Measurements from ENCODE around the gene KCTD14.

Gene KCTD14

DNA sequence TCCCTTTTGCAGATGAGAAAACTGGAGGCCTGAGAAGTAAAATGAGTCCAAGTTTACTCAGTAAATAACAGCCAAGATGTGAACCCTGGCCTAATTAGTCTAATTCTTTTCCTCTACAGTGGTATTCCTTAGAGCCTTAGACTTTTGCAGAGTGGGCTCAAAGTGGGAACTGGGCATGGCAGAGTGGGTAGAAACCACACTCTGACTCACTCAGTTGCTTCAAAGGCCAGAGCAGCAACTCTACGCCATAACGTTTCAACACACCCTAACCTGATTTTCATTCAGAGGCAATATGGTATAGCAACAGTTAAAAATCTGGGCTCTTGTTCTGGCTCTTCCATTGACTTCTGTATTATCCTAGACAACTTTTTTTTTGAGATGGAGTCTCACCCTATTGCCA lies 43.4 kb upstream of the KCTD14 start:
- TF ChIP-seq, protein P1, sequence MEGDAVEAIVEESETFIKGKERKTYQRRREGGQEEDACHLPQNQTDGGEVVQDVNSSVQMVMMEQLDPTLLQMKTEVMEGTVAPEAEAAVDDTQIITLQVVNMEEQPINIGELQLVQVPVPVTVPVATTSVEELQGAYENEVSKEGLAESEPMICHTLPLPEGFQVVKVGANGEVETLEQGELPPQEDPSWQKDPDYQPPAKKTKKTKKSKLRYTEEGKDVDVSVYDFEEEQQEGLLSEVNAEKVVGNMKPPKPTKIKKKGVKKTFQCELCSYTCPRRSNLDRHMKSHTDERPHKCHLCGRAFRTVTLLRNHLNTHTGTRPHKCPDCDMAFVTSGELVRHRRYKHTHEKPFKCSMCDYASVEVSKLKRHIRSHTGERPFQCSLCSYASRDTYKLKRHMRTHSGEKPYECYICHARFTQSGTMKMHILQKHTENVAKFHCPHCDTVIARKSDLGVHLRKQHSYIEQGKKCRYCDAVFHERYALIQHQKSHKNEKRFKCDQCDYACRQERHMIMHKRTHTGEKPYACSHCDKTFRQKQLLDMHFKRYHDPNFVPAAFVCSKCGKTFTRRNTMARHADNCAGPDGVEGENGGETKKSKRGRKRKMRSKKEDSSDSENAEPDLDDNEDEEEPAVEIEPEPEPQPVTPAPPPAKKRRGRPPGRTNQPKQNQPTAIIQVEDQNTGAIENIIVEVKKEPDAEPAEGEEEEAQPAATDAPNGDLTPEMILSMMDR (IDR thresholded peaks at IDR 0.05; ENCODE audit: borderline replicate concordance, control extremely low read depth, extremely low read depth, insufficient read depth, missing control alignments) = no peak
- no peak for DNase-seq (ENCODE audit: low spot score)

DNA sequence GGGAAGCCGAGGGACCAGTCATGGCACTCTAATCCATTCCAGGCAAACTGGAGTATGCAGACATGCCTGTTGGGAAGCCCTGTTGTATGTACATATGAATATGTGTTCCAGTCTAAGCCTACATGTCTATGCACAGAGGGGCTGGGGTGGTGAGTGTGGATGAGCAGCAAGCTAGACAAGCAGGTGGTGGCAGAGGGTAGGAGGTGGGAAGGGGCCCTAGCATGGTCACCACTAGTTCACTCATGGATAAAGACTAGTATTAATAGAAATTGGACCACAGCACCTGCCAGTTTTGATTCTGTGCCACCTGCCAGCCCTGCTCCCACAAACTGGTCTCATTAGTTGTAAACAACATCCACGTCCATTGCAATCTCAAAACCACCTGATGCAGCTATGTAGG lies 42.1 kb upstream of the KCTD14 start:
- TF ChIP-seq, protein P1 (IDR thresholded peaks at IDR 0.05; ENCODE audit: borderline replicate concordance, control extremely low read depth, extremely low read depth, insufficient read depth, missing control alignments) = no peak
- in situ Hi-C loops (cut with MboI; ENCODE audit: low sequenced_read_pairs, unreplicated experiment) = no loop called here
- no peak for DNase-seq (ENCODE audit: low spot score)

More for the DNA sequence above, 43.4 kb upstream of the KCTD14 start:
- in situ Hi-C loops (cut with MboI; ENCODE audit: low sequenced_read_pairs, unreplicated experiment) = no loop called here

DNA sequence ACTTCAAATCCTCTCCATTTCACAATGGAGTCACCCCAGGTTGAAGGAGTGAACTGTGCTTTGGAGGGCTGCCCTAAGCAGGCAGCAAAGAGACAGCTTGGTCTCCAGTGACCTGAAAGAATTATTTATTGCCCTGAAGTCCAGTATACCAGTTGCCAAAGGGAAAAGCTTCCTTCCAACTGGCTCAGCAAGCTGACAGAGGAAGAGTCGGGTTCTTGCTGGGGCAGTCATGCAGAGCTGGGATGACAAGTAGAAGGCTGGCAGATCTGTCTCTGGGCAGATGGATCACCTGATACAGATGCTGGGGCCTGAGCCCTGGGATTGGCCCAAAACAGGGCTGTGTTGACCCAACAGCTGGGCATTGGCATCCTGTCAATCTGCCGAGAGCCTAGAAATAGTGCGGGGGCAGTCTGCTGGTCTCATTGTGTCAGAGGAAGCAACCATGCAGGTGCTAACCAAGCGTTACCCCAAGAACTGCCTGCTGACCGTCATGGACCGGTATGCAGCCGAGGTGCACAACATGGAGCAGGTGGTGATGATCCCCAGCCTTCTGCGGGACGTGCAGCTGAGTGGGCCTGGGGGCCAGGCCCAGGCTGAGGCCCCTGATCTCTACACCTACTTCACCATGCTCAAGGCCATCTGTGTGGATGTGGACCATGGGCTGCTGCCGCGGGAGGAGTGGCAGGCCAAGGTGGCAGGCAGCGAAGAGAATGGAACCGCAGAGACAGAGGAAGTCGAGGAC lies 40.5 kb upstream of the KCTD14 start, which contains the start of gene THRSP:
Gene THRSP, plus strand, starts transcription at position 422 of the 742 bp plus-strand sequence. Its CDS starts 21 bp downstream, at position 443.
- in situ Hi-C loops (cut with MboI; ENCODE audit: low sequenced_read_pairs, unreplicated experiment) = no loop called here
- no peak for DNase-seq (ENCODE audit: low spot score)
- TF ChIP-seq, protein P1 (IDR thresholded peaks at IDR 0.05; ENCODE audit: borderline replicate concordance, control extremely low read depth, extremely low read depth, insufficient read depth, missing control alignments) = no peak

DNA sequence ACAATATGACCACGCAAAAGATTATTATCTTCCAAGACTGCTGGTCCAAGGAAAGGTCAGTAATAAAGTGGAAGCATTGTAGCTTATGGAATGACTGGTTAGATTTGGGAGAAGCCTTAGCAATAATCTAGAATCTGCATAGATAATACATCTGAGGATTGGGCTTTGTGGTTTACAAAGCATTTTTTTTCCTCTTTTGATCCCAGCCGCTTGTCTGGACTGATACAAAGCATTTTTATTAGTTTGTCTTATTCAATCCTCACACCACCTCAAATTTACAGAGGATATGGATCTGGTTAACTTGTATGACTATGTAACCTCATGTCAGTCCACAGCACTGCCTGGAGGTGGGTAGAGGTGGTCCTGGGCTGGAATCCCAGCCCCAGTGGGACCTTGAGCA lies 39.6 kb upstream of the KCTD14 start:
- TF ChIP-seq, protein P1 (IDR thresholded peaks at IDR 0.05; ENCODE audit: borderline replicate concordance, control extremely low read depth, extremely low read depth, insufficient read depth, missing control alignments) = no peak
- no peak for DNase-seq (ENCODE audit: low spot score)
- in situ Hi-C loops (cut with MboI; ENCODE audit: low sequenced_read_pairs, unreplicated experiment) = no loop called here

DNA sequence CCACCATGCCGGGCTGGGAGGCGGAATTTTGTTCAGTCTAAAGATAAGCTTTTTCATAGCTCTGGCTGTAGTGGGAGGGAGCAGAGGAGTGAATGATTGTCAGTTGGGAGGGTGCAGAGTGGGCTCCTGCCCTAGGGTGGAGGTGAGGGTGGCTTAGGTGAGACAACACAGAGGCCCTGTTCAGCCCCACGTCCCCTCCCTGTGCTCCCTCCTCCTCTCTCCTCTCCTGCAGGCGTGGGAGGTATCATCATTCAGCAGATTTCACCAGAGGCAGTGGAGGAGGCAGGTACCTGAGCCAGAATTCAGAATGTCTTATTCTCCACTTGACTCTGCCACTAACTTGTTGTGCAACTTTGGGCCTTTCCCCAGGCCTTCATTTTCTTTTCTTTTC lies 38.8 kb upstream of the KCTD14 start:
- in situ Hi-C loops (cut with MboI; ENCODE audit: low sequenced_read_pairs, unreplicated experiment) = no loop called here
- no peak for DNase-seq (ENCODE audit: low spot score)
- TF ChIP-seq, protein P1 (IDR thresholded peaks at IDR 0.05; ENCODE audit: borderline replicate concordance, control extremely low read depth, extremely low read depth, insufficient read depth, missing control alignments) = no peak

DNA sequence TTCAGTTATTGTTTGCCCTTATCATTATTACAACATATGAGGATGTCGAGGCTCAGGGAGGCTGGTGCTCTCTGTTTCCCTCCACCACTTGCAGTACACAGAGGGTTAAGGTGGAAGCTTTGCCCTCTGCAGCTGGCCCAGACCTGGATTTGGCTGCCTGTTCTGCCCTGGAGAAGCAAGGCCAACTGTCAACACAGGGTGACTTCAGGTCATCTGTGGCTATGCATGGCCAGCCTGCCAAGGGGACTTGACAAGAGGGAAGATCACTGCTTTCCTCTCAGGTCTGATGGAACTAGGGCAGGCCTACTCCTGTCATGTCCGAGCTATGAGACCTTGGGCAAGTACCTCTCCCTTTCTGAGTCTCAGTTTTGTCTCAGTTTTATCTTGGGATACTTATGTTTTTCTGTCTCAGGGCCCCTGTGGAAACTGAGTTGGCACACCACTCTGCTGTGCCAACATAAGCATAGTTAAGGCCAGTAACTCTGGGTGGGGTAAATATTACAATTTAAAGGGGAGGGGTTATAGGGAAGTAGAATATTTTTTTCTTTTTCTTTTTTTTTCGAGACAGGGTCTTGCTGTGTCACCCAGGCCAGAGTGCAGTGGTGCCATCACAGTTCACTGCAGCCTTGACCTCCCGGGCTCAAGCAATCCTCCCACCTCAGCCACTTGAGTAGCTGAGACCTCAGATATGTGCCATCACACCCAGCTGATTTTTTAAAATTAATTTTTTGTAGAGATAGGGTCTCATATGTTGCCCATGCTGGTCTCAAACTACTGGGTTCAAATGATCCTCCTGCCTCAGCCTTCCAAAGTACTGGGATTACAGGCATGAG lies 38.2 kb upstream of the KCTD14 start:
- no peak for DNase-seq (ENCODE audit: low spot score)
- in situ Hi-C loops (cut with MboI; ENCODE audit: low sequenced_read_pairs, unreplicated experiment) = no loop called here

More for the DNA sequence above, 38.2 kb upstream of the KCTD14 start:
- TF ChIP-seq, protein P1 (IDR thresholded peaks at IDR 0.05; ENCODE audit: borderline replicate concordance, control extremely low read depth, extremely low read depth, insufficient read depth, missing control alignments) = no peak
